NCI-H524 (cell line): ENCODE data around the gene NUP214.
"Not testable (repeated sequence)": the region's sequence is repeated elsewhere in the genome, so short reads cannot be mapped to it uniquely, and the experiment has no call there.

ENCODE experiments used
- DNase-seq, 2 experiments: peaks; one replicate each; lab custom pipeline; 2025; lab: John Stamatoyannopoulos, UW

The NUP214 gene

DNA sequence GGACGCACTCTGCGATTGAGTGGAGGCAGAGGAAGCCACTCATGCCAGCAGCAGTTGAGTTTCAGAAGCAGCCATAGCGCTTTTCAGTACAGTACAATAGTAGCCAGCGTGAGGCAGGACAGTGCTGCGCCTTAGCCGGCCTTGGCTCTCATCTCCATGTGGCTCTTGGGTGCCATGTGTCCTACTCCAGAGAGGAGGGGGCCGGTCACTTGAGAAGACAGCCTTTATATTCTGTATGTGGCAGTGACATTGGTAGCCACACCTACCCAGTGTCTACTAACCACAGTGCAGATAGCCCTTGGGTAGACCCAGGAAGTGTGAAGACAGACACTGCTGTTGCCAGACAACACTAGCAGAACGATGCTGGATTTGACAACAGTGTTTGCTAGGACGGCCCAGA is 108.6 kb downstream of the NUP214 start:
- DNase-seq: no peak

- no peak for DNase-seq
Measured at GRCh38 chr9:131234799-131235479, 109.6 kb downstream of the NUP214 start.

GRCh38 chr9:131235480-131235851 is 110.1 kb downstream of the NUP214 start:
- DNase-seq: no peak

- no peak for DNase-seq
Measured at GRCh38 chr9:131236161-131236560, 110.8 kb downstream of the NUP214 start.

- no peak for DNase-seq
Measured at GRCh38 chr9:131236761-131237160, 111.4 kb downstream of the NUP214 start.

DNA sequence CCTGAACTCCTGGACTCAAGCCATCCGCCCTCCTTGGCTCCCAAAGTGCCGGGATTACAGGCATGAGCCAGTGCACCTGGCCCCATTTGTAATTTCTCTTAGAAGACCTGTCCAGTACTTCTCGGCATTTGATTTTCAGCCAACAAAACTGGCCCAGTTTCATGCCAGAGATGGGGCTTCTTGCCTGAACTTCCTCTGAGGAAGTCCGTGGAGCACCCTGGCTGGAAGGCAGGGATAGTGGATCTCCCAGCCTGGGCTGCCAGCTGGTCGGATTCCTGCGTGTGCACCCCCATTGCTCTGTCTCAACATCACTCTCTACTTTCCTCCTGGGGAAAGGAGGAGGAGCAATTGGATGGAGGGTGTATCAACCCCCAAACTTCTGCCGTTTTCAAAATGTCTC is 111.9 kb downstream of the NUP214 start:
- DNase-seq: no peak

DNA sequence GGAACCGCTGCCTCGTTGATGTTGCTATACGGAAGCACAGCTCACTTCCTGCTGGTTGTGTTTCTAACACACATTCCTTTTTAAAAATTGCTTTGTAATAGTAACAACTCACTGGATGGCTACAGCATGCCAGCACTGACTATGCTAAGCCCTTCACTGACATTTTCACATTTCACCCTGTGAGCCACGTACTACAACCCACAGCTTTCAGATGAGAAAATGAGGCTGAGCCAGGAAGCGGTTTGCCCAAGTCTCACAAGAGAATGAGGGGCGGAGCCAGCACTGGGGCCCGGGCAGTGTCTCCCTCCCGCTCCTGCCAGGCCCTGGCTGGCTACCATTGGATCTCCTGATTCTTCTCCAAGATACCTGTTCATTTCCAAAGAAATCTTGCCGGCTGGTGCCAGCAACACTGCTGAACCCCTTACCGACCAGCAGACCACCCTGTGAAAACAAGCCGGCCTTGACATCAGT is 112.6 kb downstream of the NUP214 start:
- no peak for DNase-seq

DNA sequence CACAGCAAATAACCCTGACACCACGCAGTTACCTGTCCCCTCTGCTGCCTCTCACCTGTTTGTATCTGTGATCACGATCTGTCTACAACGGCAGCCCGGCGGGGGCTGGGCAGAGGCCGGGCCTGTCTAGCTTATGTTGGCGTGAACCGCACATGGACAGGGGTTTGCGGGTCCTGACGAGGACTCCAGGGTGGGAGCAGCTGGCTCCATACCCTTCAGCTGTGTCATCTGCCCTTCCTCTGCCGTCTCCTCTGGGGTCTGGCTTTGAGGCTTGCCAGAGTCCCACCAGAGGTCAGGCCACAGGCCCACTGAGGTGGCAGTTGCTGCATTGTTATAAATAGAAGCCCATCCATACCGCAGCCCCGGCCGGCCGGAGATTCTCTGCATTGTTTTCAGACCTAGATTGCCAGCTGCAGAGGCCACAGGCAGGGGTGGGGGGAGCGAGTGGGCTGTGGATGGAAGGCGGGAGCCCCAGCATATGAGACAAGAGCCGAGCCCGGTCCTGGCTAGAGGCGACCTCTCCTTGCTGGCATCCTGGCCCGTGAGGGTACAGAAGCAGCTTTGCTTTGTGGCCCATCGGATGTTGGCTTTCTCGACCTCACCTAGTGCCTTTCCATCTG is 113.1 kb downstream of the NUP214 start:
- DNase-seq: peak in 1 of 2 experiments; percentile 31

- peak; percentile 21 to 77 for DNase-seq
Measured at GRCh38 chr9:131239161-131239975, 114.0 kb downstream of the NUP214 start.

- DNase-seq: no peak
Measured at GRCh38 chr9:131240047-131240921, 114.9 kb downstream of the NUP214 start.

GRCh38 chr9:131244331-131244730 is 118.9 kb downstream of the NUP214 start:
- DNase-seq: not testable (repeated sequence)

DNA sequence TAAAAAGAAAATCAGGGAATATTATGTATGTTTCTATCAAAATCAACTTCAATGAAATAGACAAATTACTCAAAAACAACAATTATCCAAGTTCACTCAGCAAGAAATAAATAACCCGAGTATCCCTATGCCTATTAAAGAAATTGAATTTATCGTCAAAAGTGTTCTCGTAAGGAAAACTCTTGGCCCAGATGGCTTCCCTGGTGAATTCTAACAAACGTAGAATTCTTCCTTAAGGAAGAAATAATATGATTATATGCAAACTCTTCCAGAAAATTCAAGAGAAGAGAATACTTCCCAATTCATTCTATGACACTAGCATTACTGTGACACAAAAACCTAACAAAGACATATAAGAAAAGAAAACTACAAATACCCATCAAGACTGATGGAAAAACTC is 121.2 kb downstream of the NUP214 start:
- DNase-seq: no peak

DNA sequence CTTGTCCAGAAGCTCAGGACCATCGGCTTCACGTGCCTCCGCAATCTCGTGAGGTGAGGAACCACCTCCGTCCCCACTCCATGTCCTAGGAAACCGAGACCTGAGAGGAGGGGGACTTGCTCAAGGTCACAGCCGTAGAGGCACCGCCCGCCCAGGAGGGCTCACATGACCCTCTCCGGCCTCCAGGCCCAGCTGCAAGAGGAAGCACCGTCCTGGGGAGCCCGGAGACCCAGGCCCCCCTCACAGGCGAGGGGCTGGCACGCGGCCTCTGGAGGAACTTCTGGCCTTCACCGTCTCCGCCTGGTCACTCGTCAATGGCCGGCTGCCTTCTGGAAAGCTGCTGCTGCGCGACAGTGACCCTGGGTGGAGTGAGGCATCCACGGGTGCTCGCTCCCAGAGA is 126.7 kb downstream of the NUP214 start:
- DNase-seq: no peak

GRCh38 chr9:131253891-131254491 is 128.6 kb downstream of the NUP214 start:
- DNase-seq: no peak

DNA sequence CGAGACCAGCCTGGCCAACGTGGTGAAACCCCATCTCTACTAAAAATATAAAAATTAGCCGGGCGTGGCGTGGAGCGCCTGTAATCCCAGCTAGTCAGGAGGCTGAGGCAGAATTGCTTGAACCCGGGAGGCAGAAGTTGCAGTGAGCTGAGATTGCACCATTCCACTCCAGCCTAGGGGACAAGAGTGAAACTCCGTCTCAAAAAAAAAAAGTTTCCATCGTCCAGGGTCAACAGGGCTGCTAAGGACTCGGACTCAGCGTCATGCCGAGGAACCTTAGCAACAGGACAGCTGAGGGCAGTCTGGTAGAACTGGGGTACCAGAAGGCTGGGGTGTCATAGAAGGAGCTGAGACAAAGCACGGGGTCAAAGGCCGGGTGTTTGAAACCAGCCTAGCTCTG is 129.2 kb downstream of the NUP214 start:
- no peak for DNase-seq

DNA sequence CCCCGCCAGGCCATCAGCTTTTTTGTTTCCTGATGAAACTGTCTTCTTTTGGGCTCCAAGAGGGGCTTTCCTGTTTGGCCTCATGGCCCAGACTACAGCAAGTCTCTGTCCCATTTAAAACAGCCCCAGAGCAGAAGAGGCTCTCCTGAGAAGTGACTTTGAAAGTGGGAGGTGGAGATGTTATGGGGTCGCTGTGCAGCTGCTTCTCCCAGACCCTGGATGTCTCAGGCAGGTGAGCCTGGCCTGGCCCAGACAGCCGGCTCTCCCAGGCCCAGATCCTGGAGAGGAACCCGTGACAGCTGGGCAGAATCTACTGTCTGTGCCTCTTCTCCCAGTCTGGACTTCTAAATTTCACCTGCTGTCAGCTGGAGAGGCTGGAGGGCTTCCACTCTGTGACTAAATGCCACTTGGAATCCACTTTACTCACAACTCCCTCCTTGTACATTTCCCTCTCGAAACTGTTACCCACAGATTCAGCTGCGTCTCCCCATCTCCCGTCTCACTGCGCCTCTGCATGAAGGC is 130.4 kb downstream of the NUP214 start:
- peak; percentile 85 to 92 for DNase-seq

DNA sequence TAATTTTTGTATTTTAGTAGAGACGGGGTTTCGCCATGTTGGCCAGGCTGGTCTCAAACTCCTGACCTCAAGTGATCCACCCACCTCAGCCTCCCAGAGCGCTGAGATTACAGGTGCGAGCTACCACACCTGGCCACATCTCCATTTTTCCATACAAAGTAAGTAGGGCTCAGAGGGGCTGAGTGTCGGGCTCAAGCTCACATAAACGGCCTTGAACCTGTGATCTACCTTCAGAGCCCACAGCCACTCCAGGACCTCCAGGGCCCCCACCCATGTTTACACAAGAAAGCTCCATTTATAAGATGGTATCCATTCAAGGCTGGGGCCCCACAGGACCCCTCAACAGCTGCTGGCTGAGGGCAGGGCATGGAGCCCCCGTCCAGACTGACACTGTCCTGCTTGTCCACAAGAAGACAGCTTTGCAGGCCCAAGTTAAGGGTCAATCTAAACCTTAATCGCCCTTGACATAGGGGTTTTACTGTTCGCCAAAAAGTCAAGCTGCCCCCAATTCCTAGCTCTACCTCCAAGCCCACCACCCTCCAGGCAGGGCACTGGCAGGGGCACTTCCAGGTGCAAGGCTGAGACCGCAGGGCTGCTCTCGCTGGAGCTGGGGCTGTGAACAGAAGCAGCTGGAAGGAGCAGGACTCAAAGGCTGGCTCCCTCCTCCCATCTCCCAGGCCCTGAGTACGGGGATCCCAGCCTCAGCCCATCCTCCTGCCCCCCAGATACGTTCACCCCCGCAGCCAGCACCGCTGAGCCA is 132.1 kb downstream of the NUP214 start:
- no peak for DNase-seq

DNA sequence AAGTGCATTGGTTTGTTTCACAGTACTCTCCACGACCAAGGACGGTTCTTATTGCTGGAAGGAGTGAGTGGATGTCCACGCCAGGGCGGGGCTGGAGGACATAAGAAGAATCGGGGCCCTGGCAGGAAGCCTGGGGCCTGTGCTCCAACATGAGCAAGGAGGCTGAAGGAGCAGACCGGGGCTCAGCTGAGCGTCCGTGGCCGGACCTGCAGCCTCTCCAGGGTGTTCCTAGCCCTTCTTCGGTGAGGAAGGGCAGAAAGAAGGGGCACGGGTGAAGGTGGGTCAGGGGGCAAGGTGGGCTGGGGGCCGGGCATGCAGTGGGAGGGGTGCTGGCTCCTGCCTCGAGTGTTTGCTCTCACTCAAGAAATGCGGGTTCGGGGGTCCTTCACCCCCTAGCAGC is 132.8 kb downstream of the NUP214 start:
- DNase-seq: no peak

DNA sequence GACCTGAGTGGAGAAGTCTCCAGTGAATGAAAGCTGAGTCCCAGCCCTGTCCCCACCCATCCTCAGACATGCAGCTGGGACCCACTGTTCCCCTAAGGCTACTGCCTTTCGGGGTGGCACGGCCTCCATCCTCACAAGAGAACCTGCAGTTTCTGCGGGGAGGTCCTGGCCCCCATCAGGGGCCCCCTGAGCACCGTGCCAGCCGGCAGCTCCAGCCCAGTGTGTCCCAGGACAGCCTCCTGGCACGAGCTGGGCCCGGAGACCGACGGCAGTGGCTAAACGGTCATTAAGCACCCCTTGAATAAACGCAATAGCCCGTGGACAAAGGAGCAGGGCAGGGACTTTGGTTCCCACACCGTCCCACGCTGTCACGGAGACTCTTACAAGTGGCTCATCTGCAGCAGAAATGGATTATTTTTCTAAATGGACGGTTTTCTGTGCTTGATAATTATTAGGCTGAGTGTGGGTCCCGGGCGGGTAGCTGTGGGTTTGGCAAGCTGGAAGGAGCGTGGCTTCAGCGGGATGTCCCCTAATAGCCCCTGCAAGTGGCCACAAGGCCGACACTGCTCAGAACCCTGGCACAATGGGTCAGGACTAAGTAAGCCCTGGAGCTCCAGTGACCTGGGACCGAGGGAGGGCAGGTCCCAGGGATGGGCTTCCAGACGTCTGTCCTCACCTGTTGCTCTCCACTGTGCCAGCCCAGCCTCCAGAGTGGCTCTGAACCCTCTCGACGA is 133.5 kb downstream of the NUP214 start:
- DNase-seq: no peak

- no peak for DNase-seq
Measured at GRCh38 chr9:131259432-131259898, 134.1 kb downstream of the NUP214 start.
